T-helper 2 cell treated with Interferon-gamma antibody and Interleukin-4, amounts not matched to agents 5 μg/mL and 100 μg/mL, for 36 hours (primary cell): ENCODE results near the gene HTRA3.

Experiments
- DNase-seq: peaks from one replicate; pipeline ENCODE4 v3.0.0; 2021; ENCODE audit warnings: low spot score
- H3K27ac Mint-ChIP-seq: one replicate; pipeline ENCODE4 v1.8.0; 2021; ENCODE audit warnings: mild to moderate bottlenecking, mixed read lengths
- H3K27me3 Mint-ChIP-seq: one replicate; pipeline ENCODE4 v1.8.0; 2021; ENCODE audit warnings: low read depth, mixed read lengths
- H3K36me3 Mint-ChIP-seq: one replicate; pipeline ENCODE4 v1.8.0; 2021; ENCODE audit warnings: low read depth, mixed read lengths
- H3K4me1 Mint-ChIP-seq: one replicate; pipeline ENCODE4 v1.8.0; 2021; ENCODE audit warnings: low read depth, mixed read lengths
- H3K4me3 Mint-ChIP-seq: one replicate; pipeline ENCODE4 v1.8.0; 2022; ENCODE audit warnings: mild to moderate bottlenecking, moderate library complexity, mixed read lengths
- H3K9me3 Mint-ChIP-seq: one replicate; pipeline ENCODE4 v1.8.0; 2021; ENCODE audit warnings: mixed read lengths

The HTRA3 gene

DNA sequence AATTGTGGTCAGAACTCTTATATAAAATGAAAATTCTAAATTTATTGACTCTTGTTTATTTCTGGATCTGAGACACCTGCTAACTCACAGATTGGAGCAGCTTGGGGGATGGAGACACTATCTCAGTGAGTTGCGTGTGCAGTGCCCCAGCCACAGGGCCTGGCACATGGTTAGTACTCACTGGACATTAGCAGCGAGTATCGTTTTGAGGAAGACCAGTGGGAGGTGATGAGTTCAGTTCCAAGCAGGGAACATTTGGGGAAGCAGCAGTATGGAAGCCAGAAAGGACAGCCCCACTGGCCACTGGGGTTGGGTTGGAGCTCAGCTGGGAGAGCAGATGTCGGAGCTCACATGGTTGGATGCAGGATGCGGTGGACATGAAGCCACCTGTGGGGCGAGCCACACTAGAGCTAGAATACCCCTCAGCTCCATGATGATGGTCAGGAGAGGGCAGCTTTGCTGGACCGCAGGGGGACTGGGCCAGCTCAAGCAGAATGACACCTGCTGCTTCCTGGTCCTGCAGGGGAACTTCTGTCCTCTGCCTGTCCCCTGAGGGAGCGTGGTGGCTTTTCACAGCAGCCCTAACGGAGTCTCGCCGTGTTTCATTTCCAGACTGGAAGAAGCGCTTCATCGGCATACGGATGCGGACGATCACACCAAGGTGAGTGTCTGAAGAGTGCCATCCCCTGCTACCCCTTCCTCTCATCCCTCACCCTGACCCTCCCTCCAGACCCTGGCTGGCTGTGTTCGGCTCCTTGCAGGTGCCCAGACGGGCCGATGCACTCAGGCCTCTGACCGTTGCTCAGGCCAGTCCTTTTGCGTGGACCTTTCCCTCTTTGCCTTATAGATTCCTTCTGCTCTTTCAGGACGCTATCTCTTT, 32.5 kb downstream of the HTRA3 start:
- Mint-ChIP-seq H3K36me3 (no peaks in the 10 kb centered on the region), H3K4me1 (no peaks in the 10 kb centered on the region), H3K27ac (no peak overlapping the region), H3K27me3 (no peaks in the 10 kb centered on the region), H3K9me3 (no peaks in the 10 kb centered on the region), H3K4me3 (no peak overlapping the region)
- DNase-seq: no peak

DNA sequence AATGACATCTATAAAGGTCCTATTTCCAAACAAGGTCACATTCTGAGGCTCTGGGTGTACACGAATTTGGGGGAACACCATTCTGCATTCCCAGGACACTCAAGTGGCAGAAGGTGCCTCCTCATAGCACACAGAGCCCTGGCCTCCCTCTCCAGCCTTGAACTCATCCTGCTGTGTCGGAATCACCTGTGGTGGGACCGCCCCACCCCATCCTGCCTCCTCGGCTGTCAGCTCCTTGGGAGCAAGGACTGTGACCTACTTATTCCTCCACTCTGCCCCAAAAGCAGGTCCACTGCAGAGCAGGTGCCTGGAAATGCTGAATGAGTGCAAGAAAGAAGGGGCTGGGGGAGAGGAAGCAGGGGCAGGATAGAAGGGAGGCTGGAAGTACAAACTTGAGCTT, 33.5 kb downstream of the HTRA3 start:
- no peak for DNase-seq
- Mint-ChIP-seq H3K27me3 (no peaks in the 10 kb centered on the region), H3K9me3 (no peaks in the 10 kb centered on the region), H3K4me1 (no peaks in the 10 kb centered on the region), H3K4me3 (no peak overlapping the region), H3K27ac (no peak overlapping the region), H3K36me3 (no peaks in the 10 kb centered on the region)

- Mint-ChIP-seq H3K27me3 (no peaks in the 10 kb centered on the region), H3K4me3 (no peak overlapping the region), H3K4me1 (no peaks in the 10 kb centered on the region), H3K27ac (no peak overlapping the region), H3K36me3 (no peaks in the 10 kb centered on the region), H3K9me3 (no peaks in the 10 kb centered on the region)
- DNase-seq: no peak
Measured at GRCh38 chr4:8303485-8304281, 34.1 kb downstream of the HTRA3 start.

GRCh38 chr4:8304827-8305695, 35.5 kb downstream of the HTRA3 start:
- DNase-seq: no peak
- no peaks in the 10 kb centered on the region for H3K9me3 Mint-ChIP-seq
- no peaks in the 10 kb centered on the region for H3K27me3 Mint-ChIP-seq
- no peaks in the 10 kb centered on the region for H3K4me1 Mint-ChIP-seq
- no peak overlapping the region for H3K4me3 Mint-ChIP-seq
- no peaks in the 10 kb centered on the region for H3K36me3 Mint-ChIP-seq
- H3K27ac Mint-ChIP-seq: no peak overlapping the region

DNA sequence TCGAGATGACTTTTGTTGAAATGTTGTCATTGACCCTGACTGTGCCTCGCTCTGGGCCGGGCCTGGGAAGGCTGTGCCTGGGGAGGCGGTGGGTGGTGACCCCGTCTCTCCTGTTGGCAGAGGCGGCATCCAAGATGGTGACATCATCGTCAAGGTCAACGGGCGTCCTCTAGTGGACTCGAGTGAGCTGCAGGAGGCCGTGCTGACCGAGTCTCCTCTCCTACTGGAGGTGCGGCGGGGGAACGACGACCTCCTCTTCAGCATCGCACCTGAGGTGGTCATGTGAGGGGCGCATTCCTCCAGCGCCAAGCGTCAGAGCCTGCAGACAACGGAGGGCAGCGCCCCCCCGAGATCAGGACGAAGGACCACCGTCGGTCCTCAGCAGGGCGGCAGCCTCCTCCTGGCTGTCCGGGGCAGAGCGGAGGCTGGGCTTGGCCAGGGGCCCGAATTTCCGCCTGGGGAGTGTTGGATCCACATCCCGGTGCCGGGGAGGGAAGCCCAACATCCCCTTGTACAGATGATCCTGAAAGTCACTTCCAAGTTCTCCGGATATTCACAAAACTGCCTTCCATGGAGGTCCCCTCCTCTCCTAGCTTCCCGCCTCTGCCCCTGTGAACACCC, 36.4 kb downstream of the HTRA3 start:
- Mint-ChIP-seq H3K27me3 (no peaks in the 10 kb centered on the region), H3K36me3 (no peaks in the 10 kb centered on the region), H3K4me3 (no peak overlapping the region), H3K4me1 (no peaks in the 10 kb centered on the region), H3K27ac (no peak overlapping the region), H3K9me3 (no peaks in the 10 kb centered on the region)
- no peak for DNase-seq

- H3K36me3 Mint-ChIP-seq: no peaks in the 10 kb centered on the region
Measured at GRCh38 chr4:8306511-8307021, 37.0 kb downstream of the HTRA3 start.

DNA sequence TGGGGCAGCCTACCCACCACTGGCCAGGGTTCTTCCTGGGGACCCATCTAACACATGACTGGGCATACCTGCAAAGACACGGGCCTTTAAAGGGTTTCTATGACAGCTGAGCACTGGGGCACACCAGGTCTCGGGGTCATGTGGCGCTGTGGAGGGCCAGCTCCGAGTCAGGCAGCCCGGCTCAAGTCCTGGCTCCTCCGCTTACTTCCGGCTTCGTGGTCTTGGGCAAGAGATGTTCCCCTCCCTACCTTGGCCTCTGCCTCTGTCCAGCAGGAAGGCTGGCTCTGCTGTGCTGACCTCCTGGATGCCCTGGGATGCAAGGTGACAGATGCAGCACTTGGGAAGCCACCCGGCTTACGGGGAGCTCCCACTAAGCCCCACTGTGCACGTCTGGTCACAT, 37.6 kb downstream of the HTRA3 start:
- H3K27me3 Mint-ChIP-seq: no peaks in the 10 kb centered on the region
- no peaks in the 10 kb centered on the region for H3K9me3 Mint-ChIP-seq
- no peaks in the 10 kb centered on the region for H3K4me1 Mint-ChIP-seq
- H3K36me3 Mint-ChIP-seq: no peaks in the 10 kb centered on the region
- DNase-seq: no peak
- no peak overlapping the region for H3K4me3 Mint-ChIP-seq
- no peak overlapping the region for H3K27ac Mint-ChIP-seq

More at GRCh38 chr4:8306511-8307021, 37.0 kb downstream of the HTRA3 start:
- Mint-ChIP-seq H3K4me3 (no peak overlapping the region), H3K27me3 (no peaks in the 10 kb centered on the region), H3K27ac (no peak overlapping the region), H3K4me1 (no peaks in the 10 kb centered on the region), H3K9me3 (no peaks in the 10 kb centered on the region)
- no peak for DNase-seq

- no peak for DNase-seq
- H3K36me3 Mint-ChIP-seq: no peaks in the 10 kb centered on the region
- H3K27ac Mint-ChIP-seq: no peak overlapping the region
- no peaks in the 10 kb centered on the region for H3K9me3 Mint-ChIP-seq
- no peak overlapping the region for H3K4me3 Mint-ChIP-seq
- no peaks in the 10 kb centered on the region for H3K4me1 Mint-ChIP-seq
- H3K27me3 Mint-ChIP-seq: no peaks in the 10 kb centered on the region
Measured at GRCh38 chr4:8307714-8308113, 38.2 kb downstream of the HTRA3 start.

DNA sequence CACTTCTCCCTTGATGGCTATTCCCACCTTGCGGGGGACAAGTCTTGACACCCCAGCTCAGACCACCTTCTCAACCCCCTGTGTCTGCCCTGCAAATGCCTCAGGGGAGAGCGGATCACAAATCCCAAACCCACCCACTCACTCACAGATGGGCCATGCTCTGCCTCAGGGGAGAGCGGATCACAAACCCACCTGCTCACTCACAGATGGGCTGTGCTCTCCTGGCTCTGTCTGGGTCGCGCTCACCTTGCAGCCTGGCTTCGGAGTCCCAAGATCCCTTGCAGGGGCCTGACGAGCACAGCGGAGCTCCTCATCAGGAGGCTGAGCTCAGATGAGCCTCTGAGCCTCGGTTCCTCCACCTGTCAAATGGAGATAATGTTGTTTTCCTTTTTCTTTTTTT, 38.6 kb downstream of the HTRA3 start:
- Mint-ChIP-seq H3K27ac (no peak overlapping the region), H3K4me1 (no peaks in the 10 kb centered on the region), H3K9me3 (no peaks in the 10 kb centered on the region), H3K27me3 (no peaks in the 10 kb centered on the region), H3K36me3 (no peaks in the 10 kb centered on the region), H3K4me3 (no peak overlapping the region)
- DNase-seq: no peak

DNA sequence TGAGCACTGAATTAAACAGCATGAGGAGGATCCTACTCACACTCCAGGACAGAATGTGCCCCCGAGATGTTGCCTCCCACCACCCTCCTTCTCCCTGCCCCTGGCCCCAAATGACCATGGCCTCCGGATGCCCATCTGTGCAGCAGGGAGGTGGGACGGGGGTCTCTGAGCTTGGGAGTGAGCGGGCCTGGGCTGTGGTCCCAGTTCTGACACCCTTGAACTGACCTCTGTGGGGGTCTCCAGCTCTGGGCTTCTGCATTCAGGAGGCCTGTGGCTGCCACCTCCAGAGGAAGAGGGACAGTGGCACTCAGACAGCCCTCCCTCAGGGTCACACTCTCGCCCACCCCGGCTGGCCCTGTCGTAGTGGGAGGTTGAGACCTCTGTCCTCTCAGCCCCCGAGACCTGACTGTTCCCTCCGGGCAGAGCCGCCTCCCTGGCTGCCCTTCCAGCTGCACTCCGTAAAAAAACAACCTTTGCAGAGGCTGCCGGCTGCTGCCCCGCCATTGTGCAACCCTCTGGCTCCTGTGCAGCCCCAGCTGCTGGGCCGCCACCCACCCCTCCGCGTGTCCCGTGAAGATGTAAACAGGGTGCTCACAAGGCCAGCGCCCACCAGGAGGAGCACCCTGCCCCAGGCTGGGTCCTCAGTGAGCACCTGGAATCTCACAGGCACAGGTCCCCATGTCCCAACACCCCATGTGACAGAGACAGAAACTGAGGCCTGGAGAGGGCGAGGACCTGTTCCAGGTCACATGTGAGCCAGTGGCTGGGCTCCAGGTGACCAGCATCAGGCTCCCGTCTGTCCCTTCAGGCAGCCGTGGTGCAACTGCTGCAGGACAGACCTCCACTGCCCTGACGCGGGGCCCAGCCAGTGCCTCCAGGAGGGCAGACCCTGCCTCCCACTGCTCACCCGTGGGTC, 39.6 kb downstream of the HTRA3 start:
- Mint-ChIP-seq H3K4me3 (no peak overlapping the region), H3K27ac (no peak overlapping the region), H3K9me3 (no peaks in the 10 kb centered on the region), H3K36me3 (no peaks in the 10 kb centered on the region), H3K27me3 (no peaks in the 10 kb centered on the region), H3K4me1 (no peaks in the 10 kb centered on the region)
- DNase-seq: no peak

- H3K4me1 Mint-ChIP-seq: no peaks in the 10 kb centered on the region
- no peak overlapping the region for H3K27ac Mint-ChIP-seq
- no peaks in the 10 kb centered on the region for H3K9me3 Mint-ChIP-seq
Measured at GRCh38 chr4:8310306-8310705, 40.8 kb downstream of the HTRA3 start.

GRCh38 chr4:8311101-8312068, 41.8 kb downstream of the HTRA3 start:
- no peak overlapping the region for H3K27ac Mint-ChIP-seq
- H3K9me3 Mint-ChIP-seq: no peaks in the 10 kb centered on the region
- H3K27me3 Mint-ChIP-seq: no peaks in the 10 kb centered on the region
- no peaks in the 10 kb centered on the region for H3K4me1 Mint-ChIP-seq
- no peaks in the 10 kb centered on the region for H3K36me3 Mint-ChIP-seq
- H3K4me3 Mint-ChIP-seq: no peak overlapping the region
- DNase-seq: no peak

More at GRCh38 chr4:8310306-8310705, 40.8 kb downstream of the HTRA3 start:
- no peaks in the 10 kb centered on the region for H3K27me3 Mint-ChIP-seq
- H3K36me3 Mint-ChIP-seq: no peaks in the 10 kb centered on the region
- H3K4me3 Mint-ChIP-seq: no peak overlapping the region
- no peak for DNase-seq
